Osteoblast (primary cell): ENCODE data around the gene MRPL43. TPM values are rescaled to one million over a fixed set of nuclear protein-coding genes. Genes with fewer than 3 reads are reported as not detected.

Experiments used
- DNase-seq: peaks from one replicate; pipeline ENCODE4 v3.0.0; 2011; ENCODE audit warnings: low spot score, mixed read lengths; ENCODE audit not compliant: insufficient read length; ENCODE audit errors: missing footprints
- H2AFZ ChIP-seq: 2 replicates; pipeline ENCODE4 v1.6.0; 2011; ENCODE audit warnings: mild to moderate bottlenecking, low read length
- H3K27ac ChIP-seq: 2 replicates; pipeline ENCODE4 v1.5.1; 2011; ENCODE audit warnings: mild to moderate bottlenecking, low read depth, low read length, moderate library complexity
- H3K27me3 ChIP-seq: 2 replicates; pipeline ENCODE4 v1.6.0; 2012; ENCODE audit warnings: mild to moderate bottlenecking, control low read depth, inconsistent platforms, low read length, moderate library complexity; ENCODE audit not compliant: insufficient read depth
- H3K36me3 ChIP-seq: 2 replicates; pipeline ENCODE4 v1.5.1; 2011; ENCODE audit warnings: mild to moderate bottlenecking, low read length, control low read depth, moderate library complexity; ENCODE audit not compliant: insufficient read depth
- H3K4me1 ChIP-seq: 2 replicates; pipeline ENCODE4 v1.5.1; 2011; ENCODE audit warnings: mild to moderate bottlenecking, low read length, control low read depth, moderate library complexity; ENCODE audit not compliant: insufficient read depth
- H3K4me2 ChIP-seq: 2 replicates; pipeline ENCODE4 v1.6.0; 2011; ENCODE audit warnings: mild to moderate bottlenecking, low read length; ENCODE audit not compliant: insufficient read depth
- H3K4me3 ChIP-seq: fragments of 200-600 bp; sonication (generic); 3 replicates; pipeline ENCODE4 v1.5.1; 2012; ENCODE audit warnings: mild to moderate bottlenecking, low read length, inconsistent platforms; ENCODE audit not compliant: insufficient read depth
- H3K79me2 ChIP-seq: 2 replicates; pipeline ENCODE4 v1.6.0; 2012; ENCODE audit warnings: mild to moderate bottlenecking, low read length, control low read depth, inconsistent platforms; ENCODE audit not compliant: insufficient read depth
- H3K9me3 ChIP-seq: 2 replicates; pipeline ENCODE4 v1.5.1; 2011; ENCODE audit warnings: low read depth, low read length, control low read depth
- H4K20me1 ChIP-seq: 2 replicates; pipeline ENCODE4 v1.6.0; 2012; ENCODE audit warnings: mild to moderate bottlenecking, low read length, control low read depth; ENCODE audit not compliant: insufficient read depth
- CTCF ChIP-seq: IDR thresholded peaks from 2 replicates; pipeline ENCODE4 v1.5.1; 2011; ENCODE audit warnings: mild to moderate bottlenecking, low read depth, low read length, moderate library complexity; ENCODE audit errors: extremely low read depth
- total RNA-seq: library from RNA; depleted of rRNA; stranded (reverse); fragments of >200 nt; gene quantifications from 2 replicates; pipeline ENCODE4 v1.2.3, GENCODE V29; 2012

MRPL43 gene
- total RNA-seq, 1 donor = 48.5 TPM

GRCh38 chr10:101033276-101033675, 46.0 kb upstream of the MRPL43 start:
- H3K27me3 ChIP-seq = peaks cover 13% of the 10 kb centered on the region
- peaks cover 39% of the 10 kb centered on the region for H3K36me3 ChIP-seq
- H3K27ac ChIP-seq = peak overlapping the region; percentile 92
- H2AFZ ChIP-seq = no peak overlapping the region
- peak overlapping the region; percentile 82 for H3K4me3 ChIP-seq
- peak overlapping the region; percentile 86 for H3K4me2 ChIP-seq
- no peak for TF ChIP-seq CTCF
- H3K9me3 ChIP-seq = no peaks in the 10 kb centered on the region
- no peak for DNase-seq
- peaks cover 37% of the 10 kb centered on the region for H4K20me1 ChIP-seq
- peaks cover 19% of the 10 kb centered on the region for H3K4me1 ChIP-seq
- peaks cover 46% of the 10 kb centered on the region for H3K79me2 ChIP-seq

- Histone ChIP-seq H2AFZ (peak overlapping the region; percentile 97), H3K4me3 (peak overlapping the region; percentile 82)
- TF ChIP-seq CTCF = no peak
Observed at GRCh38 chr10:101032637-101033224, 45.4 kb upstream of the MRPL43 start.

GRCh38 chr10:101031796-101032636, 44.7 kb upstream of the MRPL43 start:
- Histone ChIP-seq H2AFZ (peak overlapping the region; percentile 97), H3K27ac (peak overlapping the region; percentile 92), H3K36me3 (peaks cover 27% of the 10 kb centered on the region), H3K4me3 (peak overlapping the region; percentile 82), H4K20me1 (peaks cover 33% of the 10 kb centered on the region), H3K4me1 (peaks cover 19% of the 10 kb centered on the region), H3K79me2 (peaks cover 42% of the 10 kb centered on the region), H3K9me3 (no peaks in the 10 kb centered on the region), H3K27me3 (peaks cover 13% of the 10 kb centered on the region), H3K4me2 (peak overlapping the region; percentile 86)
- no peak for TF ChIP-seq CTCF
- DNase-seq = peak; percentile 95

More at GRCh38 chr10:101032637-101033224, 45.4 kb upstream of the MRPL43 start:
- Histone ChIP-seq H3K9me3 (no peaks in the 10 kb centered on the region), H3K79me2 (peaks cover 46% of the 10 kb centered on the region), H3K4me2 (peak overlapping the region; percentile 86), H4K20me1 (peaks cover 37% of the 10 kb centered on the region), H3K4me1 (peaks cover 19% of the 10 kb centered on the region), H3K27ac (peak overlapping the region; percentile 92), H3K27me3 (peaks cover 13% of the 10 kb centered on the region), H3K36me3 (peaks cover 34% of the 10 kb centered on the region)
- peak; percentile 94 for DNase-seq
